Astrocyte of the hippocampus (primary cell): Measurements from ENCODE around the gene RHPN2.
"Not testable (repeated sequence)": the region's sequence is repeated elsewhere in the genome, so short reads cannot be mapped to it uniquely, and the experiment has no call there.

Source experiments
- DNase-seq: peaks from one replicate; pipeline ENCODE4 v3.0.0; 2011; ENCODE audit warnings: low read depth, low spot score

The RHPN2 gene

GRCh38 chr19:32977813-32978212, 86.9 kb downstream of the RHPN2 start:
- DNase-seq = not testable (repeated sequence)

GRCh38 chr19:32977280-32977679, 87.4 kb downstream of the RHPN2 start:
- DNase-seq = no peak

GRCh38 chr19:32976223-32976805, 88.4 kb downstream of the RHPN2 start:
- peak; percentile 76 for DNase-seq

- DNase-seq = peak; percentile 100
Measured at GRCh38 chr19:32971715-32972540, 92.8 kb downstream of the RHPN2 start, which contains the start of the genes CEP89 and FAAP24. CEP89 (minus strand) TSS chr19:32971958; CDS start chr19:32971874, 84 bp downstream. FAAP24 (plus strand) TSS chr19:32972242; CDS start chr19:32973197, 955 bp downstream.

- peak; percentile 2 for DNase-seq
Measured at GRCh38 chr19:32971012-32971595, 93.6 kb downstream of the RHPN2 start.

- no peak for DNase-seq
Measured at GRCh38 chr19:32969549-32969948, 95.1 kb downstream of the RHPN2 start.

GRCh38 chr19:32966750-32967149, 97.9 kb downstream of the RHPN2 start:
- DNase-seq = no peak

- no peak for DNase-seq
Measured at GRCh38 chr19:32945260-32945659, 119.4 kb downstream of the RHPN2 start.

GRCh38 chr19:32941273-32941672, 123.4 kb downstream of the RHPN2 start:
- DNase-seq = not testable (repeated sequence)

- DNase-seq = no peak
Measured at GRCh38 chr19:32936065-32936464, 128.6 kb downstream of the RHPN2 start.

- no peak for DNase-seq
Measured at GRCh38 chr19:32935629-32936028, 129.1 kb downstream of the RHPN2 start.

GRCh38 chr19:32933571-32933970, 131.1 kb downstream of the RHPN2 start:
- DNase-seq = no peak

GRCh38 chr19:32930567-32930966, 134.1 kb downstream of the RHPN2 start:
- DNase-seq = no peak

GRCh38 chr19:32928806-32929205, 135.9 kb downstream of the RHPN2 start:
- no peak for DNase-seq
